GM12878 (cell line): ENCODE results near the gene GPSM1. TPM values are rescaled to one million over a fixed set of nuclear protein-coding genes. Genes with fewer than 3 reads are reported as not detected.

ENCODE experiments used
- ATF7 ChIP-seq: fragments of 450-650 bp; IDR thresholded peaks from 2 replicates; pipeline ENCODE4 v1.6.1; 2016; ENCODE audit warnings: low read depth, mild to moderate bottlenecking
- BRCA1 ChIP-seq: IDR thresholded peaks from 2 replicates; pipeline ENCODE4 v1.6.1; 2011; ENCODE audit warnings: low read depth, low read length, improper control_type of control experiment
- CREB1 ChIP-seq: IDR thresholded peaks from 2 replicates; pipeline ENCODE4 v1.6.1; 2012; ENCODE audit warnings: low read depth, mild to moderate bottlenecking, inconsistent platforms
- DPF2 ChIP-seq: fragments of 450-650 bp; IDR thresholded peaks from 2 replicates; pipeline ENCODE4 v1.6.1; 2017; ENCODE audit warnings: mild to moderate bottlenecking
- ELK1 ChIP-seq: IDR thresholded peaks from 2 replicates; pipeline ENCODE4 v1.6.1; 2012; ENCODE audit warnings: low read depth, low read length, improper control_type of control experiment
- ESRRA ChIP-seq: IDR thresholded peaks from 2 replicates; pipeline ENCODE4 v1.6.1; 2012; ENCODE audit warnings: mild to moderate bottlenecking, low read length, improper control_type of control experiment
- ETV6 ChIP-seq, 2 experiments: fragments of 450-650 bp in 1 of 2; IDR thresholded peaks in 1 of 2; conservative IDR thresholded peaks in 1 of 2; 2 replicates each; pipeline ENCODE4 v1.6.1; 2014; ENCODE audit warnings: antibody characterized with exemption in 1 of 2, borderline replicate concordance in 1 of 2, low read depth in 1 of 2, mild to moderate bottlenecking in 1 of 2, moderate library complexity in 1 of 2
- EZH2 ChIP-seq: IDR thresholded peaks from 2 replicates; pipeline ENCODE4 v1.6.1; 2012; ENCODE audit warnings: low read depth, mild to moderate bottlenecking, control low read depth, inconsistent platforms, low read length, borderline replicate concordance; ENCODE audit not compliant: control insufficient read depth
- RBBP5 ChIP-seq: fragments of 200-600 bp; sonication (generic); conservative IDR thresholded peaks from 2 replicates; pipeline ENCODE4 v1.6.1; 2016
- RCOR1 ChIP-seq: conservative IDR thresholded peaks from 2 replicates; pipeline ENCODE4 v1.6.1; 2012; ENCODE audit warnings: low read depth, low read length, improper control_type of control experiment
- SUZ12 ChIP-seq: fragments of 200-600 bp; sonication (generic); IDR thresholded peaks from one replicate; pipeline ENCODE4 v1.6.1; 2018; ENCODE audit warnings: antibody characterized with exemption, mild to moderate bottlenecking; ENCODE audit not compliant: unreplicated experiment
- ZBTB11 ChIP-seq: fragments of 450-650 bp; formaldehyde crosslinking; IDR thresholded peaks from 2 replicates; pipeline ENCODE4 v1.5.0; 2022; ENCODE audit warnings: mild to moderate bottlenecking, missing genetic modification characterization
- polyA plus RNA-seq, 11 experiments: library from polyadenylated mRNA; depleted of rRNA in 4 of 11; unstranded in 6 of 11; stranded (reverse) in 5 of 11; fragments of >200 nt; fragmentation: Nextera tagmentation in 4 of 11; fragmentation: Illumina TruSeq in 1 of 11; extraction: Ambion mirVana in 4 of 11; extraction: Trizol in 1 of 11; gene quantifications; 1 replicate in 1 of 11; 2 replicates in 10 of 11; pipeline versions ENCODE4 v1.2.1 to v1.2.3, GENCODE V29; 2011 to 2016; ENCODE audit warnings: inconsistent platforms in 2 of 11, missing spikeins in 2 of 11, low read depth in 1 of 11
- total RNA-seq, 4 experiments: library from RNA; depleted of rRNA in 3 of 4; stranded (reverse); fragments of >200 nt in 3 of 4; fragmentation: Illumina TruSeq in 1 of 4; extraction: Trizol in 1 of 4; gene quantifications; 2 replicates each; pipeline versions ENCODE4 v1.2.1 to v1.2.3, GENCODE V29; 2013 to 2021

Gene GPSM1
- total and polyA plus RNA-seq, 10 of the 15 experiments (the other 5 are each of a cell fraction or from before 2014, with no cell fraction given) = 0.04 to 0.10 (median 0.10) TPM; not detected in 7

GRCh38 chr9:136304981-136305380, 22.4 kb upstream of the GPSM1 start (continued):
- TF ChIP-seq ESRRA (no peak), RCOR1 (no peak), EZH2 (no peak), ETV6 (conservative IDR thresholded peaks at IDR 0.05 in 1 of 2, IDR thresholded peaks at IDR 0.05 in 1 of 2; ENCODE audit: borderline replicate concordance in 1 of 2, low read depth in 1 of 2) (no peak), ZBTB11 (CRISPR knock-in tag) (no peak), ELK1 (no peak), ATF7 (no peak), CREB1 (no peak), SUZ12 (no peak), BRCA1 (no peak), RBBP5 (no peak), DPF2 (no peak)
